ENCODE results near the gene MYL7.

MYL7 gene

GRCh38 chr7:44188480-44189225 lies 47.5 kb upstream of the MYL7 start:
- Histone ChIP-seq H3K4me1 (ENCODE audit: low read length) (no peaks in the 10 kb centered on the region), H3K9me2 (replicated peaks; ENCODE audit: insufficient read depth, low read length) (no peaks in the 10 kb centered on the region), H3K27me3 (replicated peaks; ENCODE audit: insufficient read depth, low read length) (no peaks in the 10 kb centered on the region), H4K20me1 (ENCODE audit: insufficient read depth, low read length) (no peaks in the 10 kb centered on the region), H3K27ac (ENCODE audit: low read length) (no peak overlapping the region), H3K36me3 (replicated peaks; ENCODE audit: insufficient read depth, low read length) (no peaks in the 10 kb centered on the region), H3K9ac (ENCODE audit: low read length) (no peak overlapping the region), H3K4me2 (ENCODE audit: low read depth, low read length) (no peak overlapping the region), H3K79me2 (ENCODE audit: low read length) (no peaks in the 10 kb centered on the region), H3K9me3 (replicated peaks; ENCODE audit: insufficient read depth, low read length) (no peaks in the 10 kb centered on the region), H3K4me3 (ENCODE audit: low read length) (no peak overlapping the region), H3F3A (ENCODE audit: insufficient read depth, low read length) (no peaks in the 10 kb centered on the region), H2AFZ (ENCODE audit: low read length) (no peak overlapping the region)
- no peak for DNase-seq
- TF ChIP-seq EZH2 (optimal IDR thresholded peaks at IDR 0.05; ENCODE audit: low read depth, low read length) (no peak), EZH2phosphoT487 (IDR thresholded peaks at IDR 0.05; ENCODE audit: low read length) (no peak), CTCF (IDR thresholded peaks at IDR 0.05; ENCODE audit: low read length) (no peak)

GRCh38 chr7:44187636-44188416 lies 46.7 kb upstream of the MYL7 start:
- H3K27ac ChIP-seq (ENCODE audit: low read length) = no peak overlapping the region
- H3K9me2 ChIP-seq (replicated peaks; ENCODE audit: insufficient read depth, low read length) = no peaks in the 10 kb centered on the region
- H3K9me3 ChIP-seq (replicated peaks; ENCODE audit: insufficient read depth, low read length) = no peaks in the 10 kb centered on the region
- no peak overlapping the region for H2AFZ ChIP-seq (ENCODE audit: low read length)
- H3K4me1 ChIP-seq (ENCODE audit: low read length) = no peaks in the 10 kb centered on the region
- no peak for TF ChIP-seq CTCF (IDR thresholded peaks at IDR 0.05; ENCODE audit: low read length)
- no peak for TF ChIP-seq EZH2 (optimal IDR thresholded peaks at IDR 0.05; ENCODE audit: low read depth, low read length)
- no peak for TF ChIP-seq EZH2phosphoT487 (IDR thresholded peaks at IDR 0.05; ENCODE audit: low read length)
- no peaks in the 10 kb centered on the region for H3K79me2 ChIP-seq (ENCODE audit: low read length)
- H4K20me1 ChIP-seq (ENCODE audit: insufficient read depth, low read length) = no peaks in the 10 kb centered on the region
- no peaks in the 10 kb centered on the region for H3K27me3 ChIP-seq (replicated peaks; ENCODE audit: insufficient read depth, low read length)
- H3K4me2 ChIP-seq (ENCODE audit: low read depth, low read length) = no peak overlapping the region
- H3K4me3 ChIP-seq (ENCODE audit: low read length) = no peak overlapping the region
- no peak for DNase-seq
- H3K36me3 ChIP-seq (replicated peaks; ENCODE audit: insufficient read depth, low read length) = no peaks in the 10 kb centered on the region
- no peaks in the 10 kb centered on the region for H3F3A ChIP-seq (ENCODE audit: insufficient read depth, low read length)
- no peak overlapping the region for H3K9ac ChIP-seq (ENCODE audit: low read length)

- no peaks in the 10 kb centered on the region for H3K4me1 ChIP-seq (ENCODE audit: low read length)
- H3K9me2 ChIP-seq (replicated peaks; ENCODE audit: insufficient read depth, low read length) = no peaks in the 10 kb centered on the region
- no peak overlapping the region for H3K9ac ChIP-seq (ENCODE audit: low read length)
- H3K27me3 ChIP-seq (replicated peaks; ENCODE audit: insufficient read depth, low read length) = no peaks in the 10 kb centered on the region
- H3F3A ChIP-seq (ENCODE audit: insufficient read depth, low read length) = no peaks in the 10 kb centered on the region
- no peaks in the 10 kb centered on the region for H4K20me1 ChIP-seq (ENCODE audit: insufficient read depth, low read length)
- H3K27ac ChIP-seq (ENCODE audit: low read length) = no peak overlapping the region
- no peak overlapping the region for H3K4me2 ChIP-seq (ENCODE audit: low read depth, low read length)
- H3K79me2 ChIP-seq (ENCODE audit: low read length) = no peaks in the 10 kb centered on the region
- no peaks in the 10 kb centered on the region for H3K36me3 ChIP-seq (replicated peaks; ENCODE audit: insufficient read depth, low read length)
- H3K9me3 ChIP-seq (replicated peaks; ENCODE audit: insufficient read depth, low read length) = no peaks in the 10 kb centered on the region
- TF ChIP-seq CTCF (IDR thresholded peaks at IDR 0.05; ENCODE audit: low read length) (no peak), EZH2phosphoT487 (IDR thresholded peaks at IDR 0.05; ENCODE audit: low read length) (no peak)
- no peak for DNase-seq
- H2AFZ ChIP-seq (ENCODE audit: low read length) = no peak overlapping the region
- H3K4me3 ChIP-seq (ENCODE audit: low read length) = no peak overlapping the region
Measured at GRCh38 chr7:44186736-44187135, 45.6 kb upstream of the MYL7 start.

Measured in MM.1S (cell line).